HepG2 (cell line): Measurements from ENCODE around the gene ITK. TPM values are rescaled to one million over a fixed set of nuclear protein-coding genes. Genes with fewer than 3 reads are reported as not detected.

Source experiments
- ATAC-seq: fragments of 200-7000 bp; cut with Tn5 transposase; 3 replicates; pipeline ENCODE4 v1.9.1; 2020; ENCODE audit warnings: mild to moderate bottlenecking, moderate library complexity
- BruUV-seq: library from RNA; stranded (reverse); fragments of 400-500 nt; replicated peaks from 2 replicates; lab custom pipeline; 2021; lab: Mats Ljungman, UMichigan
- CTCF ChIA-PET: fragments of 300-600 bp; formaldehyde crosslinking; extraction: SDS; loops from one replicate; lab custom pipeline; 2021; ENCODE audit warnings: low total read pairs, inconsistent platforms, low intra/inter-chr PET ratio; lab: Yijun Ruan, JAX
- POLR2A ChIA-PET: fragments of 350-600 bp; sonication (Branson Sonifier 250); formaldehyde crosslinking; loops from one replicate; lab custom pipeline; 2020; ENCODE audit warnings: antibody characterized with exemption, inconsistent platforms; lab: Yijun Ruan, JAX
- DNase-seq: peaks from one replicate; pipeline ENCODE4 v3.0.0-alpha.2; 2015; ENCODE audit warnings: low spot score
- FAIRE-seq: peaks from 3 replicates; lab custom pipeline; 2011; peaks lifted over from hg19 to GRCh38; lab: Jason Lieb, UNC
- H2AFZ ChIP-seq: one replicate; pipeline ENCODE4 v1.6.1; 2011; ENCODE audit warnings: low read length, inconsistent platforms
- H3K27ac ChIP-seq: fragments of 300-600 bp; 3 replicates; pipeline ENCODE4 v1.8.0; 2011; ENCODE audit warnings: mixed run types, mild to moderate bottlenecking, mixed read lengths, low read length, inconsistent platforms; ENCODE audit not compliant: insufficient read depth; ENCODE audit errors: extremely low read length
- H3K27me3 ChIP-seq, 2 experiments: fragments of 200-600 bp in 1 of 2; 2 replicates in 1 of 2; 3 replicates in 1 of 2; pipeline versions ENCODE4 v1.6.0 to v1.8.0; 2011; ENCODE audit warnings: low read length in 2 of 2, mild to moderate bottlenecking in 2 of 2, moderate library complexity in 2 of 2, inconsistent platforms in 1 of 2; ENCODE audit not compliant: insufficient read depth in 2 of 2, control insufficient read depth in 1 of 2
- H3K36me3 ChIP-seq, 2 experiments: fragments of 200-600 bp in 1 of 2; replicated peaks in 1 of 2; 2 replicates in 1 of 2; 3 replicates in 1 of 2; pipeline versions ENCODE4 v1.5.1 to v1.8.0; 2011; ENCODE audit warnings: low read length in 2 of 2, inconsistent platforms in 1 of 2; ENCODE audit not compliant: insufficient read depth in 2 of 2, control insufficient read depth in 1 of 2
- H3K4me1 ChIP-seq: 2 replicates; pipeline ENCODE4 v1.5.1; 2012; ENCODE audit warnings: low read length, inconsistent platforms; ENCODE audit not compliant: insufficient read depth
- H3K4me2 ChIP-seq: 2 replicates; pipeline ENCODE4 v1.6.0; 2011; ENCODE audit warnings: low read depth, low read length, inconsistent platforms
- H3K4me3 ChIP-seq, 3 experiments: fragments of 200-600 bp in 1 of 3; sonication (generic), shearing (Covaris generic) in 1 of 3; replicated peaks in 1 of 3; 2 replicates each; pipeline ENCODE4 v1.5.1; 2011 to 2016; ENCODE audit warnings: low read length in 3 of 3, inconsistent platforms in 2 of 3, low read depth in 2 of 3, mild to moderate bottlenecking in 2 of 3, control low read depth in 1 of 3, mixed read lengths in 1 of 3; ENCODE audit not compliant: insufficient read depth in 1 of 3
- H3K79me2 ChIP-seq: one replicate; pipeline ENCODE4 v1.6.1; 2011; ENCODE audit warnings: low read length, inconsistent platforms; ENCODE audit not compliant: insufficient read depth
- H3K9ac ChIP-seq: 2 replicates; pipeline ENCODE4 v1.6.0; 2011; ENCODE audit warnings: mild to moderate bottlenecking, low read depth, low read length, inconsistent platforms; ENCODE audit not compliant: insufficient read depth
- H3K9me3 ChIP-seq: 2 replicates; pipeline ENCODE4 v1.5.1; 2012; ENCODE audit warnings: mild to moderate bottlenecking, low read length
- H4K20me1 ChIP-seq: 2 replicates; pipeline ENCODE4 v1.6.0; 2011; ENCODE audit warnings: inconsistent platforms, mild to moderate bottlenecking, low read length, moderate library complexity; ENCODE audit not compliant: insufficient read depth
- AGO2 ChIP-seq: fragments of 200-400 bp; formaldehyde crosslinking; optimal IDR thresholded peaks from 2 replicates; pipeline ENCODE3; 2017; ENCODE audit warnings: mild to moderate bottlenecking, low read depth, low read length, moderate library complexity
- AHR ChIP-seq: IDR thresholded peaks from 2 replicates; pipeline ENCODE4 v1.6.1; 2018; ENCODE audit warnings: missing genetic modification reagents, missing compliant biosample characterization
- ZMYM3 ChIP-seq: sonication (generic); formaldehyde crosslinking; IDR thresholded peaks from 2 replicates; pipeline ENCODE4 v1.5.1; 2020; ENCODE audit warnings: mild to moderate bottlenecking, missing genetic modification reagents
- WGBS: methylation state at CpG from one replicate; pipeline ENCODE4 v1.1.6; 2017; ENCODE audit warnings: low lambda C conversion rate; 5-methylcytosine and 5-hydroxymethylcytosine counted together
- in situ Hi-C: cut with HindIII; loops from 2 replicates; pipeline ENCODE4 v1.10.0; 2017; ENCODE audit warnings: low pct_unique_long_range_greater_than_20kb; ENCODE audit not compliant: extremely low pct_ligation_motif_present
- intact Hi-C: fragments of 100-400 bp; cut with micrococcal nuclease; formaldehyde crosslinking; loops from one replicate; pipeline ENCODE4 v1.10.0; 2022; ENCODE audit not compliant: unreplicated experiment
- polyA plus RNA-seq, 8 experiments: library from polyadenylated mRNA; depleted of rRNA in 3 of 8; stranded (reverse) in 7 of 8; unstranded in 1 of 8; fragments of >200 nt; fragmentation: Illumina TruSeq in 4 of 8; extraction: Trizol in 4 of 8; gene quantifications; 2 replicates each; pipeline versions ENCODE4 v1.2.1 to v1.2.3, GENCODE V29; 2011 to 2016; ENCODE audit warnings: low read depth in 4 of 8, missing spikeins in 1 of 8, mixed read lengths in 1 of 8; ENCODE audit not compliant: insufficient read depth in 1 of 8
- total RNA-seq, 5 experiments: library from RNA; depleted of rRNA; stranded (reverse); fragments of >200 nt; fragmentation: Illumina TruSeq; extraction: Trizol; gene quantifications; 2 replicates each; pipeline ENCODE4 v1.2.3, GENCODE V29; 2016; ENCODE audit warnings: low read depth in 1 of 5
- TF ChIP-seq, protein P1 (sequence below), 2 experiments: fragments of 450-650 bp in 1 of 2; sonication (generic) in 1 of 2; formaldehyde crosslinking in 1 of 2; IDR thresholded peaks; 2 replicates each; pipeline versions ENCODE4 v1.6.1 to v1.8.0; 2016 to 2022; ENCODE audit warnings: antibody characterized with exemption in 1 of 2, mild to moderate bottlenecking in 1 of 2, missing genetic modification reagents in 1 of 2
- TF ChIP-seq, protein P2 (sequence below): sonication (generic); formaldehyde crosslinking; IDR thresholded peaks from 2 replicates; pipeline ENCODE4 v1.4.0; 2020; ENCODE audit warnings: missing genetic modification reagents
- TF ChIP-seq, protein P3 (sequence below): sonication (generic); formaldehyde crosslinking; IDR thresholded peaks from 2 replicates; pipeline ENCODE4 v1.5.0; 2020; ENCODE audit warnings: mild to moderate bottlenecking, missing genetic modification reagents

ITK gene
- total and polyA plus RNA-seq, 2 of the 13 experiments (the other 11 are each of a cell fraction or from before 2014, with no cell fraction given) = 0.01 TPM; not detected in 1

DNA sequence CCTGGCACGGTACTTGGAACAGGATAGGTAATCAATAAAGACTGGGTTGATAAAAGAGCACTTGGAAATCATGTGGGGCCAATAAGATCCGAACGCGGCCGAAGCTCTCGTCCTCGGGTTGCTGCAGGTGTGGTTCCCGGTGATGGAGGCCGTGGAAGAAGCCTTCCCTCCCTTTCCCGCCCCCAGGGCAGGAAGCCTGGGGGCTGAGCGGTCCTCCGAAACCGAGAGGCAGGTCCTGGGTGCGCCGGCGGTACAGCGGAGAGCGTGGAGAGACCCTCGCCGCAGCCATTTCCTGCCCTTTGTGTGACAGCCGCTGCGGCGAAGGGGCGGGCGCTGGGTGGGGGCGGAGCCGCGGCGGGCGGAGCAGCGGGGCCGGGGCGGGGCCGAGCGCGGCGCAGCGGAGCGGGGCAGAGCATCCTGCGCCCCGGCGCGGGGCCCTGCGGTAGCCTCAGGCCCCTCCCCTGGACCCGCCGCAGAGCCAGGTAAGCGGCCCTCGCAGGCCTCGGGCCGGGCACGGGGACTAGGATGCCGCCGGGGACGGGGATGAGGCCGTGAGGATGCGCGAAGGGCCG, 85.2 kb downstream of the ITK start, which contains the start of gene CYFIP2:
CYFIP2 (plus strand) TSS at position 410 of the 572 bp plus-strand sequence. CDS start 19,239 bp downstream, outside the sequence.
- Histone ChIP-seq H4K20me1 (no peaks in the 10 kb centered on the region), H3K4me1 (peaks cover 58% of the 10 kb centered on the region), H3K4me3 (peak within 1 kb of the TSS; percentile 74 to 84 (median 83)), H3K27ac (no peak within 1 kb of the TSS), H3K4me2 (peak within 1 kb of the TSS; percentile 95), H3K9me3 (no peaks in the 10 kb centered on the region), H2AFZ (peak within 1 kb of the TSS; percentile 70), H3K9ac (peak within 1 kb of the TSS; percentile 58), H3K36me3 (no peaks in the 10 kb centered on the region), H3K27me3 (peaks cover 0 to 1% of the 10 kb centered on the region in 2 experiments; a peak in 2 of 5 replicates), H3K79me2 (no peaks in the 10 kb centered on the region)
- FAIRE-seq (no peak), DNase-seq (no peak), ATAC-seq (peak; percentile 94)
- no TSS peak for BruUV-seq
- ChIA-PET CTCF (no interaction called here), POLR2A (interaction anchor here (1.0 kb wide), 1 partner anchor 12 kb away, joined by 4 read pairs; no protein-coding TSS in a partner anchor)
- in situ Hi-C loops (no loop called here), intact Hi-C loops (loop anchor here (1.0 kb wide), 1 partner anchor 25 kb away; no protein-coding TSS in a partner anchor)
- WGBS = 0% methylated on average over 8 of the region's 58 CpGs
- TF ChIP-seq ZMYM3 = no peak
- no peak for TF ChIP-seq AHR (CRISPR knock-in tag)
- TF ChIP-seq, protein P1, sequence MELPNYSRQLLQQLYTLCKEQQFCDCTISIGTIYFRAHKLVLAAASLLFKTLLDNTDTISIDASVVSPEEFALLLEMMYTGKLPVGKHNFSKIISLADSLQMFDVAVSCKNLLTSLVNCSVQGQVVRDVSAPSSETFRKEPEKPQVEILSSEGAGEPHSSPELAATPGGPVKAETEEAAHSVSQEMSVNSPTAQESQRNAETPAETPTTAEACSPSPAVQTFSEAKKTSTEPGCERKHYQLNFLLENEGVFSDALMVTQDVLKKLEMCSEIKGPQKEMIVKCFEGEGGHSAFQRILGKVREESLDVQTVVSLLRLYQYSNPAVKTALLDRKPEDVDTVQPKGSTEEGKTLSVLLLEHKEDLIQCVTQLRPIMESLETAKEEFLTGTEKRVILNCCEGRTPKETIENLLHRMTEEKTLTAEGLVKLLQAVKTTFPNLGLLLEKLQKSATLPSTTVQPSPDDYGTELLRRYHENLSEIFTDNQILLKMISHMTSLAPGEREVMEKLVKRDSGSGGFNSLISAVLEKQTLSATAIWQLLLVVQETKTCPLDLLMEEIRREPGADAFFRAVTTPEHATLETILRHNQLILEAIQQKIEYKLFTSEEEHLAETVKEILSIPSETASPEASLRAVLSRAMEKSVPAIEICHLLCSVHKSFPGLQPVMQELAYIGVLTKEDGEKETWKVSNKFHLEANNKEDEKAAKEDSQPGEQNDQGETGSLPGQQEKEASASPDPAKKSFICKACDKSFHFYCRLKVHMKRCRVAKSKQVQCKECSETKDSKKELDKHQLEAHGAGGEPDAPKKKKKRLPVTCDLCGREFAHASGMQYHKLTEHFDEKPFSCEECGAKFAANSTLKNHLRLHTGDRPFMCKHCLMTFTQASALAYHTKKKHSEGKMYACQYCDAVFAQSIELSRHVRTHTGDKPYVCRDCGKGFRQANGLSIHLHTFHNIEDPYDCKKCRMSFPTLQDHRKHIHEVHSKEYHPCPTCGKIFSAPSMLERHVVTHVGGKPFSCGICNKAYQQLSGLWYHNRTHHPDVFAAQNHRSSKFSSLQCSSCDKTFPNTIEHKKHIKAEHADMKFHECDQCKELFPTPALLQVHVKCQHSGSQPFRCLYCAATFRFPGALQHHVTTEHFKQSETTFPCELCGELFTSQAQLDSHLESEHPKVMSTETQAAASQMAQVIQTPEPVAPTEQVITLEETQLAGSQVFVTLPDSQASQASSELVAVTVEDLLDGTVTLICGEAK (IDR thresholded peaks at IDR 0.05) = no peak
- TF ChIP-seq, protein P1 (CRISPR knock-in tag; IDR thresholded peaks at IDR 0.05) = no peak
- TF ChIP-seq, protein P2, sequence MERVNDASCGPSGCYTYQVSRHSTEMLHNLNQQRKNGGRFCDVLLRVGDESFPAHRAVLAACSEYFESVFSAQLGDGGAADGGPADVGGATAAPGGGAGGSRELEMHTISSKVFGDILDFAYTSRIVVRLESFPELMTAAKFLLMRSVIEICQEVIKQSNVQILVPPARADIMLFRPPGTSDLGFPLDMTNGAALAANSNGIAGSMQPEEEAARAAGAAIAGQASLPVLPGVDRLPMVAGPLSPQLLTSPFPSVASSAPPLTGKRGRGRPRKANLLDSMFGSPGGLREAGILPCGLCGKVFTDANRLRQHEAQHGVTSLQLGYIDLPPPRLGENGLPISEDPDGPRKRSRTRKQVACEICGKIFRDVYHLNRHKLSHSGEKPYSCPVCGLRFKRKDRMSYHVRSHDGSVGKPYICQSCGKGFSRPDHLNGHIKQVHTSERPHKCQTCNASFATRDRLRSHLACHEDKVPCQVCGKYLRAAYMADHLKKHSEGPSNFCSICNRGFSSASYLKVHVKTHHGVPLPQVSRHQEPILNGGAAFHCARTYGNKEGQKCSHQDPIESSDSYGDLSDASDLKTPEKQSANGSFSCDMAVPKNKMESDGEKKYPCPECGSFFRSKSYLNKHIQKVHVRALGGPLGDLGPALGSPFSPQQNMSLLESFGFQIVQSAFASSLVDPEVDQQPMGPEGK (CRISPR knock-in tag) = no peak
- TF ChIP-seq, protein P3, sequence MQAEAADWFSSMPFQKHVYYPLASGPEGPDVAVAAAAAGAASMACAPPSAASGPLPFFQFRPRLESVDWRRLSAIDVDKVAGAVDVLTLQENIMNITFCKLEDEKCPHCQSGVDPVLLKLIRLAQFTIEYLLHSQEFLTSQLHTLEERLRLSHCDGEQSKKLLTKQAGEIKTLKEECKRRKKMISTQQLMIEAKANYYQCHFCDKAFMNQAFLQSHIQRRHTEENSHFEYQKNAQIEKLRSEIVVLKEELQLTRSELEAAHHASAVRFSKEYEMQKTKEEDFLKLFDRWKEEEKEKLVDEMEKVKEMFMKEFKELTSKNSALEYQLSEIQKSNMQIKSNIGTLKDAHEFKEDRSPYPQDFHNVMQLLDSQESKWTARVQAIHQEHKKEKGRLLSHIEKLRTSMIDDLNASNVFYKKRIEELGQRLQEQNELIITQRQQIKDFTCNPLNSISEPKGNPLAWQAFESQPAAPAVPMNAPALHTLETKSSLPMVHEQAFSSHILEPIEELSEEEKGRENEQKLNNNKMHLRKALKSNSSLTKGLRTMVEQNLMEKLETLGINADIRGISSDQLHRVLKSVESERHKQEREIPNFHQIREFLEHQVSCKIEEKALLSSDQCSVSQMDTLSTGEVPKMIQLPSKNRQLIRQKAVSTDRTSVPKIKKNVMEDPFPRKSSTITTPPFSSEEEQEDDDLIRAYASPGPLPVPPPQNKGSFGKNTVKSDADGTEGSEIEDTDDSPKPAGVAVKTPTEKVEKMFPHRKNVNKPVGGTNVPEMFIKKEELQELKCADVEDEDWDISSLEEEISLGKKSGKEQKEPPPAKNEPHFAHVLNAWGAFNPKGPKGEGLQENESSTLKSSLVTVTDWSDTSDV (CRISPR knock-in tag) = no peak
- no peak for TF ChIP-seq AGO2
